ENCODE data around the gene UGT1A9.

GRCh38 chr2:233712611-233713261 is 41.0 kb downstream of the UGT1A9 start, which contains the start of gene UGT1A5:
- TF ChIP-seq SUZ12 (IDR thresholded peaks at IDR 0.05) (no peak), SP1 (IDR thresholded peaks at IDR 0.05) (no peak), TARDBP (IDR thresholded peaks at IDR 0.05) (no peak), FOXK2 (IDR thresholded peaks at IDR 0.05) (no peak), FOXA1 (IDR thresholded peaks at IDR 0.05) (no peak), ELF4 (IDR thresholded peaks at IDR 0.05) (no peak), BHLHE40 (IDR thresholded peaks at IDR 0.05; ENCODE audit: borderline replicate concordance) (no peak), FOXM1 (IDR thresholded peaks at IDR 0.05; ENCODE audit: borderline replicate concordance) (no peak), PKNOX1 (IDR thresholded peaks at IDR 0.05) (no peak), CTBP1 (IDR thresholded peaks at IDR 0.05; ENCODE audit: borderline replicate concordance) (no peak), NFRKB (IDR thresholded peaks at IDR 0.05) (no peak), HDGF (IDR thresholded peaks at IDR 0.05; ENCODE audit: borderline replicate concordance) (no peak), ARNT (IDR thresholded peaks at IDR 0.05) (no peak), L3MBTL2 (conservative IDR thresholded peaks at IDR 0.05) (no peak)

All from HEK293T (cell line).